Kidney (tissue), 14 donors: ENCODE results near the gene RSRC1. TPM values are rescaled to one million over a fixed set of nuclear protein-coding genes. Genes with fewer than 3 reads are reported as not detected.
A peak's percentile ranks its signal among the peaks of the same experiment; 100 is the strongest.
"Not testable (repeated sequence)": the region's sequence is repeated elsewhere in the genome, so short reads cannot be mapped to it uniquely, and the experiment has no call there.

ENCODE experiments used
- DNase-seq, 5 donors: peaks; one replicate each; pipeline ENCODE4 v3.0.0-alpha.2; 2013 to 2020
- FAIRE-seq: peaks from 2 replicates; lab custom pipeline; 2012; peaks lifted over from hg19 to GRCh38; lab: Jason Lieb, UNC
- H3K27ac ChIP-seq, 2 donors: one replicate each; pipeline ENCODE4 v1.7.0; 2013; ENCODE audit warnings: low read depth in 2 of 2, low read length in 2 of 2, inconsistent platforms in 1 of 2
- H3K27me3 ChIP-seq: one replicate; pipeline ENCODE4 v1.7.1; 2013; ENCODE audit warnings: low read length, inconsistent platforms; ENCODE audit not compliant: control insufficient read depth, insufficient read depth
- H3K36me3 ChIP-seq, 3 donors: one replicate each; pipeline versions ENCODE4 v1.7.0 to v1.7.1; 2013; ENCODE audit warnings: low read length in 3 of 3, control low read depth in 1 of 3, inconsistent platforms in 1 of 3; ENCODE audit not compliant: insufficient read depth in 3 of 3, control insufficient read depth in 2 of 3
- H3K4me1 ChIP-seq, 3 donors: one replicate each; pipeline versions ENCODE4 v1.7.0 to v1.7.1; 2013; ENCODE audit warnings: low read length in 3 of 3, inconsistent platforms in 1 of 3, low read depth in 1 of 3; ENCODE audit not compliant: control insufficient read depth in 2 of 3, insufficient read depth in 2 of 3
- H3K4me3 ChIP-seq, 3 donors: one replicate each; pipeline versions ENCODE4 v1.7.0 to v1.8.1; 2013; ENCODE audit warnings: low read length in 3 of 3, control low read depth in 1 of 3, inconsistent platforms in 1 of 3
- H3K9ac ChIP-seq, 3 donors: one replicate each; pipeline versions ENCODE4 v1.7.0 to v1.7.1; 2013; ENCODE audit warnings: low read length in 3 of 3, control low read depth in 1 of 3, inconsistent platforms in 1 of 3
- H3K9me3 ChIP-seq, 3 donors: one replicate each; pipeline versions ENCODE4 v1.7.0 to v1.7.1; 2013; ENCODE audit warnings: low read length in 3 of 3, control low read depth in 1 of 3, inconsistent platforms in 1 of 3; ENCODE audit not compliant: control insufficient read depth in 2 of 3, insufficient read depth in 1 of 3
- CTCF ChIP-seq: IDR thresholded peaks from 3 replicates; pipeline ENCODE4 v1.5.1; 2012; ENCODE audit warnings: mild to moderate bottlenecking, moderate library complexity, borderline replicate concordance; ENCODE audit not compliant: insufficient read depth; ENCODE audit errors: extremely low read depth
- intact Hi-C: fragments of 100-400 bp; cut with DNase I; formaldehyde crosslinking; loops from one replicate; pipeline ENCODE4 v1.11.1; 2022
- polyA plus RNA-seq: library from polyadenylated mRNA; stranded (reverse); fragments of 350-450 nt; fragmentation: Illumina TruSeq; extraction: RNeasy Lipid Tissue Mini Kit (QIAGEN cat#74804); gene quantifications from one replicate; pipeline ENCODE4 v1.2.3, GENCODE V29; 2014; ENCODE audit warnings: low read depth, low replicate concordance; ENCODE audit not compliant: insufficient read depth
- total RNA-seq: library from RNA; stranded (reverse); fragmentation: NEBNext Ultra II Directional; extraction: Animal tissue kit (Norgen Biotek cat#: 25700); gene quantifications from one replicate; pipeline ENCODE4 v1.2.1, GENCODE V29; 2021
- donor health status: control.
- donor health status: control.
- donor health status: control.
- donor health status: control.
- donor health status: control.
- donor health status: DM: yes; HTN: yes; CAD: no.
- donor health status: Normal renal cell carcinoma (clear cell type).

The RSRC1 gene
- total and polyA plus RNA-seq, 2 donors from 2014 or later, result 14.3 to 33.8 TPM

- H3K27me3 ChIP-seq, result no peaks in the 10 kb centered on the region
- H3K36me3 ChIP-seq, result no peaks in the 10 kb centered on the region
- TF ChIP-seq CTCF, result no peak
- no peak overlapping the region for H3K27ac ChIP-seq
- H3K4me1 ChIP-seq, result no peaks in the 10 kb centered on the region
- H3K9me3 ChIP-seq, result no peaks in the 10 kb centered on the region
- FAIRE-seq (no peak), DNase-seq (peak in 2 of 5 donors; percentile 35 to 36)
- no peak overlapping the region for H3K9ac ChIP-seq
- intact Hi-C loops, result no loop called here
- H3K4me3 ChIP-seq, result no peak overlapping the region
Observed at GRCh38 chr3:158492685-158493084, 382.8 kb downstream of the RSRC1 start.

- H3K27ac ChIP-seq, result no peak overlapping the region
- H3K9me3 ChIP-seq, result no peaks in the 10 kb centered on the region
- no peak overlapping the region for H3K4me3 ChIP-seq
- intact Hi-C loops, result no loop called here
- H3K4me1 ChIP-seq, result no peaks in the 10 kb centered on the region
- H3K9ac ChIP-seq, result no peak overlapping the region
- no peak for TF ChIP-seq CTCF
- no peaks in the 10 kb centered on the region for H3K36me3 ChIP-seq
- no peak for FAIRE-seq
- no peaks in the 10 kb centered on the region for H3K27me3 ChIP-seq
- DNase-seq, result no peak
Observed at GRCh38 chr3:158493931-158494330, 384.0 kb downstream of the RSRC1 start.

DNA sequence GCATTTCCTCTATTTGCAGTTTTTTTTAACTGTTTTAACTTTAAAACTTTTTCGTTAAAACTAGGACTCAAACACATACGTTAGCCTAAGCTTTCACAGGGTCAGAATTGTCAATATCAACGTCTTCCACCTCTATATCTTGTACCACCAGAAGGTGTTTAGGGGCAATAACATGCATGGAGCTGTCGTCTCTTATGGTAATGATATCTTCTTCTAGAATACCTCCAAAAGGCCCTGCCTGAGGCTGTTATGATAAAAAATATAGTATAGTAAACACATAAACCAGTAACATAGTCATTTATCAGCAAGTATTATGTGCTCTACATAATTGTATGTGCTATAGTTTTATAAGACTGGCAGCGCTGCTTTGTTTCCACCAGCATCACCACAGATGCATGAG lies 384.8 kb downstream of the RSRC1 start:
- no peak for DNase-seq
- intact Hi-C loops, result no loop called here

GRCh38 chr3:158495398-158495902 lies 385.6 kb downstream of the RSRC1 start:
- intact Hi-C loops, H3K4me1 ChIP-seq, H3K27me3 ChIP-seq, H3K9ac ChIP-seq, H3K27ac ChIP-seq, H3K4me3 ChIP-seq, FAIRE-seq, H3K36me3 ChIP-seq, H3K9me3 ChIP-seq: not testable (repeated sequence)
- DNase-seq, result peak in 1 of 5 donors; percentile 17

More for the DNA sequence above, 384.8 kb downstream of the RSRC1 start:
- TF ChIP-seq CTCF, result no peak
- no peak overlapping the region for H3K27ac ChIP-seq
- no peak overlapping the region for H3K9ac ChIP-seq
- FAIRE-seq, result no peak
- no peak overlapping the region for H3K4me3 ChIP-seq
- no peaks in the 10 kb centered on the region for H3K36me3 ChIP-seq
- H3K27me3 ChIP-seq, result no peaks in the 10 kb centered on the region
- no peaks in the 10 kb centered on the region for H3K4me1 ChIP-seq
- H3K9me3 ChIP-seq, result peaks cover 0 to 4% (median 0%) of the 10 kb centered on the region in 3 donors
